ENCODE measurements around the gene SNAP25. TPM values are rescaled to one million over a fixed set of nuclear protein-coding genes. Genes with fewer than 3 reads are reported as not detected.

The SNAP25 gene
- total and polyA plus RNA-seq, 9 of the 15 experiments (the other 6 are each of a cell fraction or from before 2014, with no cell fraction given): 0.07 TPM; not detected in 8

GRCh38 chr20:10312111-10312510 lies 93.5 kb downstream of the SNAP25 start:
- ChIA-PET CTCF (ENCODE audit: low intra/inter-chr PET ratio) (no interaction called here), POLR2A (no interaction called here)
- FAIRE-seq: no peak

DNA sequence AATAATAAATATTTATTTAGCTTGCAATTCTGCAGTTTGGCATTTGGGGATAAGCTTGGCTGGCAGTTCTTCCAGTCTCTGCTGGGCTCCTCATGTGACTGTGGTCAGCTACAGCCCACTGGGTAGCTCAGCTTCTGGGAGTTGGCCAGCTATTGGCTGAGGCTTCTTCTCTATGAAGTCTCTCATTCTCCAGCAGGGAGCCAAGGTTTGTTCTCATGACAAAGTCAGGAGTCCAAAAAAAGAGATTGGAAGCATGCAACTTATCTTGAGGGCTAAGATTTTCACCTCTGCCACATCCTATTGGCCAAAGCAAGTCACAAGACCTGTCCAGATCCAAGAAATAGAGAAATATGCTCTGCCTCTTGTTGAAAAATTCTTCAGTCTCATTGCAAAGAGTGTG lies 94.6 kb downstream of the SNAP25 start:
- no peaks in the 10 kb centered on the region for H3K4me1 ChIP-seq (replicated peaks in 1 of 2; ENCODE audit: control insufficient read depth in 2 of 2, insufficient read depth in 2 of 2, low read length in 2 of 2)
- BruUV-seq (replicated peaks): no TSS peak
- FAIRE-seq: no peak
- H3K27ac ChIP-seq (ENCODE audit: extremely low read depth, low read depth, low read length): no peak overlapping the region
- no peaks in the 10 kb centered on the region for H3K36me3 ChIP-seq (ENCODE audit: control insufficient read depth, insufficient read depth, low read length)
- H2AFZ ChIP-seq (ENCODE audit: low read depth, low read length): no peak overlapping the region
- H3K9ac ChIP-seq (ENCODE audit: insufficient read depth in 1 of 2, low read depth in 2 of 2, low read length in 2 of 2): no peak overlapping the region
- DNase-seq (ENCODE audit: extremely low read depth in 1 of 4, low spot score in 3 of 4): no peak
- POLR2A ChIA-PET: no interaction called here
- CTCF ChIA-PET (ENCODE audit: low intra/inter-chr PET ratio): no interaction called here
- H3K79me2 ChIP-seq (ENCODE audit: control insufficient read depth, insufficient read depth, low read length): no peaks in the 10 kb centered on the region
- no peak for ATAC-seq
- intact Hi-C loops (cut with micrococcal nuclease): loop anchor here (10.0 kb wide), 1 partner anchor 232 kb away; no protein-coding TSS in a partner anchor
- no peaks in the 10 kb centered on the region for H3K27me3 ChIP-seq (ENCODE audit: control insufficient read depth in 2 of 2, insufficient read depth in 2 of 2, low read length in 2 of 2)
- no peaks in the 10 kb centered on the region; the same call in 1 of the 2 replicates for H4K20me1 ChIP-seq (replicated peaks; ENCODE audit: control insufficient read depth, insufficient read depth, low read length)
- no peak overlapping the region for H3K4me2 ChIP-seq (ENCODE audit: insufficient read depth, low read length)
- H3K9me1 ChIP-seq (ENCODE audit: control insufficient read depth, insufficient read depth, low read length): no peaks in the 10 kb centered on the region
- in situ Hi-C loops (cut with MboI): no loop called here
- H3K4me3 ChIP-seq: no peak overlapping the region
- no peaks in the 10 kb centered on the region for H3K9me3 ChIP-seq (replicated peaks; ENCODE audit: control insufficient read depth, insufficient read depth, low read depth, low read length)
- TF ChIP-seq ZNF175 (CRISPR knock-in tag; IDR thresholded peaks at IDR 0.05; ENCODE audit: low read depth) (no peak), ELF2 (CRISPR knock-in tag; IDR thresholded peaks at IDR 0.05) (no peak), FOXO4 (CRISPR knock-in tag; IDR thresholded peaks at IDR 0.05) (no peak), GABPB1 (CRISPR knock-in tag; IDR thresholded peaks at IDR 0.05) (no peak), FOS (IDR thresholded peaks at IDR 0.05; ENCODE audit: extremely low read depth, insufficient read length) (no peak), E2F3 (CRISPR knock-in tag; IDR thresholded peaks at IDR 0.05) (no peak)

More at GRCh38 chr20:10312111-10312510, 93.5 kb downstream of the SNAP25 start:
- no peaks in the 10 kb centered on the region for H3K79me2 ChIP-seq (ENCODE audit: control insufficient read depth, insufficient read depth, low read length)
- H3K9ac ChIP-seq (ENCODE audit: insufficient read depth in 1 of 2, low read depth in 2 of 2, low read length in 2 of 2): no peak overlapping the region
- no peaks in the 10 kb centered on the region for H3K9me3 ChIP-seq (replicated peaks; ENCODE audit: control insufficient read depth, insufficient read depth, low read depth, low read length)
- in situ Hi-C loops (cut with MboI): no loop called here
- no peak overlapping the region for H2AFZ ChIP-seq (ENCODE audit: low read depth, low read length)
- H3K4me3 ChIP-seq: no peak overlapping the region
- BruUV-seq (replicated peaks): no TSS peak
- no peak for DNase-seq (ENCODE audit: extremely low read depth in 1 of 4, low spot score in 3 of 4)
- H3K27ac ChIP-seq (ENCODE audit: extremely low read depth, low read depth, low read length): no peak overlapping the region
- 0% methylated on average over 1 of the region's 1 CpG for WGBS (ENCODE audit: insufficient coverage, low coverage, missing lambda C conversion rate)
- no peak for TF ChIP-seq ZNF282 (CRISPR knock-in tag; IDR thresholded peaks at IDR 0.05)
- H3K4me1 ChIP-seq (replicated peaks in 1 of 2; ENCODE audit: control insufficient read depth in 2 of 2, insufficient read depth in 2 of 2, low read length in 2 of 2): no peaks in the 10 kb centered on the region
- no peaks in the 10 kb centered on the region for H3K27me3 ChIP-seq (ENCODE audit: control insufficient read depth in 2 of 2, insufficient read depth in 2 of 2, low read length in 2 of 2)
- no peaks in the 10 kb centered on the region for H3K36me3 ChIP-seq (ENCODE audit: control insufficient read depth, insufficient read depth, low read length)
- no peak overlapping the region for H3K4me2 ChIP-seq (ENCODE audit: insufficient read depth, low read length)
- intact Hi-C loops (cut with micrococcal nuclease): loop anchor here (10.0 kb wide), 1 partner anchor 233 kb away; no protein-coding TSS in a partner anchor
- H3K9me1 ChIP-seq (ENCODE audit: control insufficient read depth, insufficient read depth, low read length): no peaks in the 10 kb centered on the region
- ATAC-seq: no peak
- no peaks in the 10 kb centered on the region; the same call in 1 of the 2 replicates for H4K20me1 ChIP-seq (replicated peaks; ENCODE audit: control insufficient read depth, insufficient read depth, low read length)
